ENCODE measurements around the gene HYAL1. TPM values are rescaled to one million over a fixed set of nuclear protein-coding genes. Genes with fewer than 3 reads are reported as not detected.
"Not testable (repeated sequence)": the region's sequence is repeated elsewhere in the genome, so short reads cannot be mapped to it uniquely, and the experiment has no call there.

The HYAL1 gene
- total RNA-seq, 1 donor from 2014 or later: 58.2 TPM

- Histone ChIP-seq H3K27me3 (ENCODE audit: low read depth) (no peaks in the 10 kb centered on the region), H3K9me3 (no peaks in the 10 kb centered on the region), H3K27ac (no peak overlapping the region), H3K36me3 (peaks cover 42% of the 10 kb centered on the region), H3K4me1 (peaks cover 26% of the 10 kb centered on the region), H3K4me3 (no peak overlapping the region)
- ATAC-seq (no peak), DNase-seq (no peak)
- no peak for TF ChIP-seq CTCF (IDR thresholded peaks at IDR 0.05)
- intact Hi-C loops (cut with DNase I): no loop called here
Measured at GRCh38 chr3:50288387-50289007, 14.9 kb downstream of the HYAL1 start.

- TF ChIP-seq CTCF (IDR thresholded peaks at IDR 0.05): no peak
- Histone ChIP-seq H3K27me3 (ENCODE audit: low read depth) (no peaks in the 10 kb centered on the region), H3K4me3 (no peak overlapping the region), H3K4me1 (peaks cover 16% of the 10 kb centered on the region), H3K36me3 (peaks cover 42% of the 10 kb centered on the region), H3K9me3 (no peaks in the 10 kb centered on the region), H3K27ac (no peak overlapping the region)
- DNase-seq (no peak), ATAC-seq (no peak)
- intact Hi-C loops (cut with DNase I): no loop called here
Measured at GRCh38 chr3:50287262-50287661, 16.1 kb downstream of the HYAL1 start.

GRCh38 chr3:50286322-50287227, 16.8 kb downstream of the HYAL1 start:
- no peak for TF ChIP-seq CTCF (IDR thresholded peaks at IDR 0.05)
- no peak for ATAC-seq
- DNase-seq: no peak

GRCh38 chr3:50284121-50284520, 19.3 kb downstream of the HYAL1 start:
- DNase-seq; H3K9me3 ChIP-seq; ATAC-seq; H3K27me3 ChIP-seq (ENCODE audit: low read depth); H3K4me3 ChIP-seq; intact Hi-C loops (cut with DNase I); H3K4me1 ChIP-seq; H3K27ac ChIP-seq: not testable (repeated sequence)
- H3K36me3 ChIP-seq: peaks cover 28% of the 10 kb centered on the region

More at GRCh38 chr3:50286322-50287227, 16.8 kb downstream of the HYAL1 start:
- intact Hi-C loops (cut with DNase I): no loop called here
- Histone ChIP-seq H3K27me3 (ENCODE audit: low read depth) (no peaks in the 10 kb centered on the region), H3K27ac (no peak overlapping the region), H3K4me1 (peaks cover 14% of the 10 kb centered on the region), H3K9me3 (no peaks in the 10 kb centered on the region), H3K4me3 (no peak overlapping the region), H3K36me3 (peaks cover 42% of the 10 kb centered on the region)

GRCh38 chr3:50279255-50280016, 23.9 kb downstream of the HYAL1 start:
- no peak for ATAC-seq
- H3K4me3 ChIP-seq: no peak overlapping the region
- no peak for DNase-seq
- no peak overlapping the region for H3K27ac ChIP-seq
- H3K36me3 ChIP-seq: peaks cover 4% of the 10 kb centered on the region
- H3K27me3 ChIP-seq (ENCODE audit: low read depth): peaks cover 22% of the 10 kb centered on the region
- no peak for TF ChIP-seq CTCF (IDR thresholded peaks at IDR 0.05)
- H3K9me3 ChIP-seq: no peaks in the 10 kb centered on the region
- intact Hi-C loops (cut with DNase I): no loop called here
- peaks cover 4% of the 10 kb centered on the region for H3K4me1 ChIP-seq
